ENCODE measurements around the gene SIRPD.

DNA sequence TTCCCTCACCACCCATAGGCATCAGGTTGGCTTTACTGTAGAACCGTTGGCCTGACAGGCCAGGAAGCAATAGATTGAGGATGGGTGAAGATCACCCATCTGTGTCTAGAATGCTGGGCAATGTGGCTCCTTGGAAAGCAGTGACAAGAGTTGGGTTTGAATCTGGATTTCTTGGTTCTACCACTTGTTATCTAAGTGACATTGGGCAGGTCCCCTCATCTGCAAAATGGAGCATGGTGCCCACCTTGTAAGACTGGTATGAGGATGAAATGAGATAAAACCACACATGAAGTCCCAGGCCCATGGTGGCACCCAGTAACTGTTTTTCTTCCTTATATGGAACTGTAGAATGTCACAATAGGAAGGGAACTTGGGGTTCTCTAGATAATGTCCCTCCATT lies 43.7 kb downstream of the SIRPD start:
- TF ChIP-seq, protein P1, sequence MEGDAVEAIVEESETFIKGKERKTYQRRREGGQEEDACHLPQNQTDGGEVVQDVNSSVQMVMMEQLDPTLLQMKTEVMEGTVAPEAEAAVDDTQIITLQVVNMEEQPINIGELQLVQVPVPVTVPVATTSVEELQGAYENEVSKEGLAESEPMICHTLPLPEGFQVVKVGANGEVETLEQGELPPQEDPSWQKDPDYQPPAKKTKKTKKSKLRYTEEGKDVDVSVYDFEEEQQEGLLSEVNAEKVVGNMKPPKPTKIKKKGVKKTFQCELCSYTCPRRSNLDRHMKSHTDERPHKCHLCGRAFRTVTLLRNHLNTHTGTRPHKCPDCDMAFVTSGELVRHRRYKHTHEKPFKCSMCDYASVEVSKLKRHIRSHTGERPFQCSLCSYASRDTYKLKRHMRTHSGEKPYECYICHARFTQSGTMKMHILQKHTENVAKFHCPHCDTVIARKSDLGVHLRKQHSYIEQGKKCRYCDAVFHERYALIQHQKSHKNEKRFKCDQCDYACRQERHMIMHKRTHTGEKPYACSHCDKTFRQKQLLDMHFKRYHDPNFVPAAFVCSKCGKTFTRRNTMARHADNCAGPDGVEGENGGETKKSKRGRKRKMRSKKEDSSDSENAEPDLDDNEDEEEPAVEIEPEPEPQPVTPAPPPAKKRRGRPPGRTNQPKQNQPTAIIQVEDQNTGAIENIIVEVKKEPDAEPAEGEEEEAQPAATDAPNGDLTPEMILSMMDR (IDR thresholded peaks at IDR 0.05; ENCODE audit: low read length), result no peak
- TF ChIP-seq EZH2 (IDR thresholded peaks at IDR 0.05; ENCODE audit: borderline replicate concordance, low read length), result no peak
